ENCODE data around the gene SAMD1.

DNA sequence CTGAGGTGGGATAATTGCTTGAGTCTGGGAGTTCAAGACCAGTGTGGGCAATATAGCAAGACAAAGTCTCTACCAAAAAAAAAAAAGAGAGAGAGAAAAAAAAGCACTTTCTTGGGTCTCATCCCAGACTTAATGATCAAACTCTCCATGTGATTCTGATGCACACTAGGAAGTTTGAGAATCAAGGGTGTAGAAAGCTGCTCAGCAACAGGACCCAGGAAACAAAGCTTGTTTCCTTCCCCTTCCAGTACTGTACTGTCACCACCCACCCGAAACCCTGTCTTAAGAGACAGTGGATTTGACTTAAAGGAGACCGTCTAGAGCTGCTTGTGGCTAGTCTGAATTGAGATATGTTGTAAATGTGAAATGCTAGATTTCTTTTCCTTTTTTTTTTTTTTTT is 12.1 kb downstream of the SAMD1 start:
- TF ChIP-seq, protein P1, sequence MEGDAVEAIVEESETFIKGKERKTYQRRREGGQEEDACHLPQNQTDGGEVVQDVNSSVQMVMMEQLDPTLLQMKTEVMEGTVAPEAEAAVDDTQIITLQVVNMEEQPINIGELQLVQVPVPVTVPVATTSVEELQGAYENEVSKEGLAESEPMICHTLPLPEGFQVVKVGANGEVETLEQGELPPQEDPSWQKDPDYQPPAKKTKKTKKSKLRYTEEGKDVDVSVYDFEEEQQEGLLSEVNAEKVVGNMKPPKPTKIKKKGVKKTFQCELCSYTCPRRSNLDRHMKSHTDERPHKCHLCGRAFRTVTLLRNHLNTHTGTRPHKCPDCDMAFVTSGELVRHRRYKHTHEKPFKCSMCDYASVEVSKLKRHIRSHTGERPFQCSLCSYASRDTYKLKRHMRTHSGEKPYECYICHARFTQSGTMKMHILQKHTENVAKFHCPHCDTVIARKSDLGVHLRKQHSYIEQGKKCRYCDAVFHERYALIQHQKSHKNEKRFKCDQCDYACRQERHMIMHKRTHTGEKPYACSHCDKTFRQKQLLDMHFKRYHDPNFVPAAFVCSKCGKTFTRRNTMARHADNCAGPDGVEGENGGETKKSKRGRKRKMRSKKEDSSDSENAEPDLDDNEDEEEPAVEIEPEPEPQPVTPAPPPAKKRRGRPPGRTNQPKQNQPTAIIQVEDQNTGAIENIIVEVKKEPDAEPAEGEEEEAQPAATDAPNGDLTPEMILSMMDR (IDR thresholded peaks at IDR 0.05) = no peak
- TF ChIP-seq POLR2A (IDR thresholded peaks at IDR 0.05) = no peak

Data from sigmoid colon (tissue), 3 donors.